ENCODE results near the gene TRABD2A. TPM values are rescaled to one million over a fixed set of nuclear protein-coding genes. Genes with fewer than 3 reads are reported as not detected.

Gene TRABD2A
- total RNA-seq, 2 donors from 2014 or later, result 10.3 TPM; not detected in 1

- no peak overlapping the region for H3K27ac ChIP-seq
- no peak overlapping the region for H3K4me3 ChIP-seq
- intact Hi-C loops (cut with DNase I), result no loop called here
- no peak for DNase-seq (ENCODE audit: low spot score)
- 80% methylated on average over 1 of the region's 1 CpG for WGBS
- no peak for TF ChIP-seq CTCF (IDR thresholded peaks at IDR 0.05)
- TF ChIP-seq POLR2AphosphoS5 (IDR thresholded peaks at IDR 0.05), result no peak
- TF ChIP-seq POLR2A (IDR thresholded peaks at IDR 0.05), result no peak
- no peaks in the 10 kb centered on the region for H3K36me3 ChIP-seq
- no peaks in the 10 kb centered on the region for H3K27me3 ChIP-seq (replicated peaks; ENCODE audit: insufficient read depth)
- no peaks in the 10 kb centered on the region for H3K9me3 ChIP-seq
- H3K4me1 ChIP-seq (replicated peaks), result no peaks in the 10 kb centered on the region
These were observed 16.9 kb upstream of the TRABD2A start for GRCh38 chr2:84897773-84898172.

GRCh38 chr2:84896567-84896966, 15.7 kb upstream of the TRABD2A start:
- H3K4me1 ChIP-seq (replicated peaks), result no peaks in the 10 kb centered on the region
- no peaks in the 10 kb centered on the region for H3K36me3 ChIP-seq
- H3K4me3 ChIP-seq, result no peak overlapping the region
- 83% methylated on average over 2 of the region's 2 CpGs for WGBS
- intact Hi-C loops (cut with DNase I), result no loop called here
- no peak overlapping the region for H3K27ac ChIP-seq
- H3K9me3 ChIP-seq, result no peaks in the 10 kb centered on the region
- H3K27me3 ChIP-seq (replicated peaks; ENCODE audit: insufficient read depth), result no peaks in the 10 kb centered on the region
- DNase-seq (ENCODE audit: low spot score), result no peak
- TF ChIP-seq POLR2A (IDR thresholded peaks at IDR 0.05) (no peak), CTCF (IDR thresholded peaks at IDR 0.05) (no peak)

GRCh38 chr2:84894758-84895520, 14.1 kb upstream of the TRABD2A start:
- H3K4me3 ChIP-seq, result no peak overlapping the region
- TF ChIP-seq POLR2A (IDR thresholded peaks at IDR 0.05), result no peak
- TF ChIP-seq POLR2AphosphoS5 (IDR thresholded peaks at IDR 0.05), result no peak
- TF ChIP-seq CTCF (IDR thresholded peaks at IDR 0.05), result no peak
- no peaks in the 10 kb centered on the region for H3K36me3 ChIP-seq
- no peak for DNase-seq (ENCODE audit: low spot score)
- intact Hi-C loops (cut with DNase I), result no loop called here
- 58% methylated on average over 7 of the region's 7 CpGs for WGBS
- no peaks in the 10 kb centered on the region for H3K9me3 ChIP-seq
- no peaks in the 10 kb centered on the region for H3K4me1 ChIP-seq (replicated peaks)
- H3K27ac ChIP-seq, result no peak overlapping the region
- no peaks in the 10 kb centered on the region for H3K27me3 ChIP-seq (replicated peaks; ENCODE audit: insufficient read depth)

GRCh38 chr2:84894131-84894586, 13.3 kb upstream of the TRABD2A start:
- Histone ChIP-seq H3K9me3 (no peaks in the 10 kb centered on the region), H3K27ac (no peak overlapping the region), H3K4me3 (no peak overlapping the region), H3K36me3 (no peaks in the 10 kb centered on the region), H3K27me3 (replicated peaks; ENCODE audit: insufficient read depth) (no peaks in the 10 kb centered on the region), H3K4me1 (replicated peaks) (no peaks in the 10 kb centered on the region)
- DNase-seq (ENCODE audit: low spot score), result no peak
- 48% methylated on average over 6 of the region's 6 CpGs for WGBS
- intact Hi-C loops (cut with DNase I), result no loop called here
- TF ChIP-seq POLR2A (IDR thresholded peaks at IDR 0.05) (no peak), CTCF (IDR thresholded peaks at IDR 0.05) (no peak), POLR2AphosphoS5 (IDR thresholded peaks at IDR 0.05) (no peak)

Measured in prostate gland (tissue), 2 donors.